GM12878 (cell line): ENCODE measurements around the gene CARF. TPM values are rescaled to one million over a fixed set of nuclear protein-coding genes. Genes with fewer than 3 reads are reported as not detected.

Experiments used
- ATAC-seq: fragments of 200-7000 bp; cut with Tn5 transposase; 3 replicates; pipeline ENCODE4 v1.9.1; 2020; ENCODE audit warnings: mild to moderate bottlenecking, moderate library complexity
- BruUV-seq: library from RNA; stranded (reverse); fragments of 400-500 nt; replicated peaks from 2 replicates; lab custom pipeline; 2021; lab: Mats Ljungman, UMichigan
- CTCF ChIA-PET: fragments of 300-600 bp; sonication (Branson Sonifier 250); formaldehyde crosslinking; extraction: SDS; loops from one replicate; lab custom pipeline; 2021; ENCODE audit warnings: inconsistent platforms; lab: Yijun Ruan, JAX
- POLR2A ChIA-PET: fragments of 350-600 bp; formaldehyde crosslinking; extraction: SDS; loops from one replicate; lab custom pipeline; 2021; ENCODE audit warnings: inconsistent platforms; lab: Charles Lee
- RAD21 ChIA-PET: fragments of 300-600 bp; sonication (Branson Sonifier 250); formaldehyde crosslinking; loops from one replicate; lab custom pipeline; 2023; ENCODE audit warnings: antibody characterized with exemption; ENCODE audit not compliant: unreplicated experiment; lab: Charles Lee
- SMC1A ChIA-PET: fragments of 300-600 bp; sonication (Branson Sonifier 250); formaldehyde crosslinking; loops from one replicate; lab custom pipeline; 2023; ENCODE audit not compliant: unreplicated experiment, uncharacterized antibody; lab: Charles Lee
- DNase-seq: peaks from one replicate; pipeline ENCODE4 v3.0.0-alpha.2; 2011; ENCODE audit warnings: low read depth, low spot score
- FAIRE-seq: peaks from 3 replicates; lab custom pipeline; 2011; peaks lifted over from hg19 to GRCh38; lab: Jason Lieb, UNC
- H2AFZ ChIP-seq: 2 replicates; pipeline ENCODE4 v1.6.0; 2011; ENCODE audit warnings: low read depth, low read length, control low read depth; ENCODE audit not compliant: control insufficient read depth
- H3K27ac ChIP-seq: 2 replicates; pipeline ENCODE4 v1.5.1; 2011; ENCODE audit warnings: control low read depth; ENCODE audit not compliant: control insufficient read depth, insufficient read depth
- H3K27me3 ChIP-seq, 2 experiments: replicated peaks in 1 of 2; 2 replicates each; pipeline versions ENCODE4 v1.6.0 to v1.6.1; 2011; ENCODE audit warnings: low read length in 1 of 2; ENCODE audit not compliant: control insufficient read depth in 2 of 2, insufficient read depth in 2 of 2
- H3K36me3 ChIP-seq, 2 experiments: 2 replicates each; pipeline ENCODE4 v1.5.1; 2011; ENCODE audit warnings: low read length in 1 of 2; ENCODE audit not compliant: control insufficient read depth in 2 of 2, insufficient read depth in 2 of 2
- H3K4me1 ChIP-seq: 2 replicates; pipeline ENCODE4 v1.6.1; 2011; ENCODE audit warnings: mild to moderate bottlenecking, low read length, moderate library complexity, mixed read lengths; ENCODE audit not compliant: control insufficient read depth, insufficient read depth
- H3K4me2 ChIP-seq: 2 replicates; pipeline ENCODE4 v1.6.0; 2011; ENCODE audit warnings: control low read depth; ENCODE audit not compliant: control insufficient read depth, insufficient read depth
- H3K4me3 ChIP-seq: fragments of 200-600 bp; sonication (generic); 2 replicates; pipeline ENCODE4 v1.5.1; 2016
- H3K79me2 ChIP-seq: 2 replicates; pipeline ENCODE4 v1.6.0; 2011; ENCODE audit warnings: low read length; ENCODE audit not compliant: control insufficient read depth, insufficient read depth
- H3K9ac ChIP-seq: 2 replicates; pipeline ENCODE4 v1.8.0; 2011; ENCODE audit warnings: low read length, control low read depth, mixed read lengths; ENCODE audit not compliant: control insufficient read depth, insufficient read depth
- H3K9me3 ChIP-seq: replicated peaks from 3 replicates; pipeline ENCODE4 v1.5.1; 2011; ENCODE audit warnings: mild to moderate bottlenecking, low read length; ENCODE audit not compliant: control insufficient read depth, insufficient read depth
- H4K20me1 ChIP-seq: 2 replicates; pipeline ENCODE4 v1.6.0; 2011; ENCODE audit not compliant: control insufficient read depth, insufficient read depth
- CHD4 ChIP-seq: fragments of 200-600 bp; sonication (generic); IDR thresholded peaks from 2 replicates; pipeline ENCODE4 v1.6.1; 2016; ENCODE audit warnings: mild to moderate bottlenecking
- CREM ChIP-seq: IDR thresholded peaks from 2 replicates; pipeline ENCODE4 v1.6.1; 2014; ENCODE audit warnings: antibody characterized with exemption, low read depth
- GATAD2B ChIP-seq: fragments of 450-650 bp; conservative IDR thresholded peaks from 2 replicates; pipeline ENCODE4 v1.6.1; 2017; ENCODE audit warnings: low read depth, mild to moderate bottlenecking, moderate library complexity
- NFIC ChIP-seq: IDR thresholded peaks from 2 replicates; pipeline ENCODE4 v1.6.1; 2012; ENCODE audit warnings: low read depth, mild to moderate bottlenecking, inconsistent platforms, low read length, moderate library complexity
- NFXL1 ChIP-seq: fragments of 450-650 bp; IDR thresholded peaks from 2 replicates; pipeline ENCODE4 v1.6.1; 2017; ENCODE audit warnings: antibody characterized with exemption, mild to moderate bottlenecking, borderline replicate concordance
- PAX8 ChIP-seq: fragments of 450-650 bp; IDR thresholded peaks from 2 replicates; pipeline ENCODE4 v1.6.1; 2017; ENCODE audit warnings: mild to moderate bottlenecking, moderate library complexity
- RAD21 ChIP-seq: IDR thresholded peaks from 2 replicates; pipeline ENCODE4 v1.6.1; 2011; ENCODE audit warnings: mild to moderate bottlenecking, low read depth, low read length, moderate library complexity; ENCODE audit not compliant: insufficient read depth
- RBBP5 ChIP-seq: fragments of 200-600 bp; sonication (generic); conservative IDR thresholded peaks from 2 replicates; pipeline ENCODE4 v1.6.1; 2016
- RELB ChIP-seq: fragments of 450-650 bp; IDR thresholded peaks from 2 replicates; pipeline ENCODE4 v1.6.1; 2017; ENCODE audit warnings: low read depth, mild to moderate bottlenecking, moderate library complexity
- SP1 ChIP-seq: IDR thresholded peaks from one replicate; pipeline ENCODE4 v1.6.1; 2011; ENCODE audit warnings: low read depth, low read length
- ZBTB4 ChIP-seq: fragments of 450-650 bp; formaldehyde crosslinking; IDR thresholded peaks from 2 replicates; pipeline ENCODE4 v1.4.0; 2022; ENCODE audit warnings: mild to moderate bottlenecking, moderate library complexity
- ZZZ3 ChIP-seq: IDR thresholded peaks from 2 replicates; pipeline ENCODE4 v1.6.1; 2011; ENCODE audit warnings: low read depth; ENCODE audit not compliant: control insufficient read depth, insufficient read length
- WGBS: methylation state at CpG from one replicate; pipeline ENCODE4 v1.1.6; 2016; ENCODE audit warnings: low lambda C conversion rate; ENCODE audit not compliant: insufficient replicate concordance, insufficient coverage; ENCODE audit errors: missing lambda C conversion rate; 5-methylcytosine and 5-hydroxymethylcytosine counted together
- in situ Hi-C: fragments of 300-500 bp; cut with MboI; formaldehyde crosslinking; loops from 9 replicates; pipeline ENCODE4 v1.14.3; 2018; ENCODE audit warnings: mixed read lengths
- intact Hi-C: fragments of 100-400 bp; cut with micrococcal nuclease; formaldehyde crosslinking; loops from one replicate; pipeline ENCODE4 v1.14.2; 2022; ENCODE audit not compliant: unreplicated experiment
- polyA plus RNA-seq, 11 experiments: library from polyadenylated mRNA; depleted of rRNA in 4 of 11; unstranded in 6 of 11; stranded (reverse) in 5 of 11; fragments of >200 nt; fragmentation: Nextera tagmentation in 4 of 11; fragmentation: Illumina TruSeq in 1 of 11; extraction: Ambion mirVana in 4 of 11; extraction: Trizol in 1 of 11; gene quantifications; 1 replicate in 1 of 11; 2 replicates in 10 of 11; pipeline versions ENCODE4 v1.2.1 to v1.2.3, GENCODE V29; 2011 to 2016; ENCODE audit warnings: inconsistent platforms in 2 of 11, missing spikeins in 2 of 11, low read depth in 1 of 11
- total RNA-seq, 4 experiments: library from RNA; depleted of rRNA in 3 of 4; stranded (reverse); fragments of >200 nt in 3 of 4; fragmentation: Illumina TruSeq in 1 of 4; extraction: Trizol in 1 of 4; gene quantifications; 2 replicates each; pipeline versions ENCODE4 v1.2.1 to v1.2.3, GENCODE V29; 2013 to 2021
- TF ChIP-seq, protein P1 (sequence below): fragments of 450-650 bp; formaldehyde crosslinking; IDR thresholded peaks from 2 replicates; pipeline ENCODE4 v1.4.0; 2020; ENCODE audit warnings: mild to moderate bottlenecking, moderate library complexity
- TF ChIP-seq, protein P2 (sequence below): fragments of 450-650 bp; IDR thresholded peaks from 2 replicates; pipeline ENCODE4 v1.6.1; 2016; ENCODE audit warnings: mild to moderate bottlenecking

Gene CARF
- total and polyA plus RNA-seq, 10 of the 15 experiments (the other 5 are each of a cell fraction or from before 2014, with no cell fraction given): 1.8 to 11.5 (median 6.9) TPM

GRCh38 chr2:202944408-202944807 is 32.3 kb downstream of the CARF start:
- no TSS peak for BruUV-seq
- Histone ChIP-seq H3K9me3 (0 out of 3 replicates have a peak, but pooled peaks cover 2% of the 10 kb centered on the region), H3K4me1 (no peaks in the 10 kb centered on the region), H3K79me2 (no peaks in the 10 kb centered on the region), H3K4me2 (no peak overlapping the region), H4K20me1 (no peaks in the 10 kb centered on the region), H3K36me3 (no peaks in the 10 kb centered on the region; a peak in 1 of 4 replicates), H2AFZ (no peak overlapping the region), H3K27ac (no peak overlapping the region), H3K9ac (no peak overlapping the region), H3K4me3 (no peak overlapping the region), H3K27me3 (no peaks in the 10 kb centered on the region)
- SMC1A ChIA-PET: no interaction called here
- intact Hi-C loops: no loop called here
- FAIRE-seq (no peak), DNase-seq (no peak), ATAC-seq (no peak)
- CTCF ChIA-PET: no interaction called here
- POLR2A ChIA-PET: no interaction called here
- in situ Hi-C loops: no loop called here
- WGBS: 100% methylated on average over 1 of the region's 1 CpG
- RAD21 ChIA-PET: no interaction called here
- no peak for TF ChIP-seq RAD21
- no peak for TF ChIP-seq PAX8
- TF ChIP-seq, protein P1, sequence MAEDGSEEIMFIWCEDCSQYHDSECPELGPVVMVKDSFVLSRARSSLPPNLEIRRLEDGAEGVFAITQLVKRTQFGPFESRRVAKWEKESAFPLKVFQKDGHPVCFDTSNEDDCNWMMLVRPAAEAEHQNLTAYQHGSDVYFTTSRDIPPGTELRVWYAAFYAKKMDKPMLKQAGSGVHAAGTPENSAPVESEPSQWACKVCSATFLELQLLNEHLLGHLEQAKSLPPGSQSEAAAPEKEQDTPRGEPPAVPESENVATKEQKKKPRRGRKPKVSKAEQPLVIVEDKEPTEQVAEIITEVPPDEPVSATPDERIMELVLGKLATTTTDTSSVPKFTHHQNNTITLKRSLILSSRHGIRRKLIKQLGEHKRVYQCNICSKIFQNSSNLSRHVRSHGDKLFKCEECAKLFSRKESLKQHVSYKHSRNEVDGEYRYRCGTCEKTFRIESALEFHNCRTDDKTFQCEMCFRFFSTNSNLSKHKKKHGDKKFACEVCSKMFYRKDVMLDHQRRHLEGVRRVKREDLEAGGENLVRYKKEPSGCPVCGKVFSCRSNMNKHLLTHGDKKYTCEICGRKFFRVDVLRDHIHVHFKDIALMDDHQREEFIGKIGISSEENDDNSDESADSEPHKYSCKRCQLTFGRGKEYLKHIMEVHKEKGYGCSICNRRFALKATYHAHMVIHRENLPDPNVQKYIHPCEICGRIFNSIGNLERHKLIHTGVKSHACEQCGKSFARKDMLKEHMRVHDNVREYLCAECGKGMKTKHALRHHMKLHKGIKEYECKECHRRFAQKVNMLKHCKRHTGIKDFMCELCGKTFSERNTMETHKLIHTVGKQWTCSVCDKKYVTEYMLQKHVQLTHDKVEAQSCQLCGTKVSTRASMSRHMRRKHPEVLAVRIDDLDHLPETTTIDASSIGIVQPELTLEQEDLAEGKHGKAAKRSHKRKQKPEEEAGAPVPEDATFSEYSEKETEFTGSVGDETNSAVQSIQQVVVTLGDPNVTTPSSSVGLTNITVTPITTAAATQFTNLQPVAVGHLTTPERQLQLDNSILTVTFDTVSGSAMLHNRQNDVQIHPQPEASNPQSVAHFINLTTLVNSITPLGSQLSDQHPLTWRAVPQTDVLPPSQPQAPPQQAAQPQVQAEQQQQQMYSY: no peak
- no peak for TF ChIP-seq ZBTB4 (CRISPR knock-in tag)
- TF ChIP-seq CREM: no peak
- TF ChIP-seq CHD4: no peak
- TF ChIP-seq ZZZ3: no peak
- no peak for TF ChIP-seq GATAD2B
- TF ChIP-seq NFIC: no peak
- no peak for TF ChIP-seq NFXL1
- TF ChIP-seq SP1: no peak
- TF ChIP-seq, protein P2, sequence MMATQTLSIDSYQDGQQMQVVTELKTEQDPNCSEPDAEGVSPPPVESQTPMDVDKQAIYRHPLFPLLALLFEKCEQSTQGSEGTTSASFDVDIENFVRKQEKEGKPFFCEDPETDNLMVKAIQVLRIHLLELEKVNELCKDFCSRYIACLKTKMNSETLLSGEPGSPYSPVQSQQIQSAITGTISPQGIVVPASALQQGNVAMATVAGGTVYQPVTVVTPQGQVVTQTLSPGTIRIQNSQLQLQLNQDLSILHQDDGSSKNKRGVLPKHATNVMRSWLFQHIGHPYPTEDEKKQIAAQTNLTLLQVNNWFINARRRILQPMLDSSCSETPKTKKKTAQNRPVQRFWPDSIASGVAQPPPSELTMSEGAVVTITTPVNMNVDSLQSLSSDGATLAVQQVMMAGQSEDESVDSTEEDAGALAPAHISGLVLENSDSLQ: no peak
- TF ChIP-seq RBBP5: no peak
- no peak for TF ChIP-seq RELB
